ENCODE measurements around the gene ENO1. TPM values are rescaled to one million over a fixed set of nuclear protein-coding genes. Genes with fewer than 3 reads are reported as not detected.
"Not testable (repeated sequence)": the region's sequence is repeated elsewhere in the genome, so short reads cannot be mapped to it uniquely, and the experiment has no call there.

ENO1 gene
- total RNA-seq, 2 donors from 2014 or later = 1,263 to 1,351 TPM

DNA sequence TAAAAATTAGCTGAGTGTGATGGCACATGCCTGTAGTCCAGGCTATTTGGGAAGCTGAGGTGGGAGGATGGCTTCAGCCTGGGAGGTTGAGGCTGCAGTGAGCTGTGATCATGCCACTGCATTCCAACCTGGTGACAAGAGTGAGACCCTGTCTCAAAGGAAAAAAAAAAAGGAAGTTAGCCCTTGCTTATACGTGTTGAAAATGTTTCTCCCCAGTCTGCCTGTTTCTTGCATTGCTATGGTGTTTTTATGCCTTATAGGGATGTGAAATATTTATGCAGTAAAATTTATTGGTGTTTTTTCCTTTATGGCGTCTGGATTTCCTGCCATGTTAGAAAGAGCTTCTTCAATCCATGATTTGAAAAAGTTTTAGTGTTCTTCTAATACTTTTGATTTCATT, 57.4 kb downstream of the ENO1 start:
- no peak overlapping the region for H3K9ac ChIP-seq (ENCODE audit: extremely low read depth, low read length, poor library complexity, severe bottlenecking)
- Mint-ChIP-seq H3K4me1 (peaks cover 26% of the 10 kb centered on the region), H3K27me3 (ENCODE audit: insufficient read depth) (no peaks in the 10 kb centered on the region), H3K27ac (peak overlapping the region; percentile 87), H3K4me3 (no peak overlapping the region), H3K9me3 (no peaks in the 10 kb centered on the region), H3K36me3 (ENCODE audit: low read depth) (no peaks in the 10 kb centered on the region)
- H3K4me3 ChIP-seq (ENCODE audit: low read length) = no peak overlapping the region
- H3K27me3 ChIP-seq (ENCODE audit: control insufficient read depth, insufficient read depth, low read length, poor library complexity, severe bottlenecking) = no peaks in the 10 kb centered on the region
- peak; percentile 64 for DNase-seq
- 51 to 54% methylated on average over 2 of the region's 2 CpGs for WGBS, 2 experiments (ENCODE audit: insufficient coverage in 1 of 2, insufficient read length in 1 of 2)
- TF ChIP-seq, protein P1, sequence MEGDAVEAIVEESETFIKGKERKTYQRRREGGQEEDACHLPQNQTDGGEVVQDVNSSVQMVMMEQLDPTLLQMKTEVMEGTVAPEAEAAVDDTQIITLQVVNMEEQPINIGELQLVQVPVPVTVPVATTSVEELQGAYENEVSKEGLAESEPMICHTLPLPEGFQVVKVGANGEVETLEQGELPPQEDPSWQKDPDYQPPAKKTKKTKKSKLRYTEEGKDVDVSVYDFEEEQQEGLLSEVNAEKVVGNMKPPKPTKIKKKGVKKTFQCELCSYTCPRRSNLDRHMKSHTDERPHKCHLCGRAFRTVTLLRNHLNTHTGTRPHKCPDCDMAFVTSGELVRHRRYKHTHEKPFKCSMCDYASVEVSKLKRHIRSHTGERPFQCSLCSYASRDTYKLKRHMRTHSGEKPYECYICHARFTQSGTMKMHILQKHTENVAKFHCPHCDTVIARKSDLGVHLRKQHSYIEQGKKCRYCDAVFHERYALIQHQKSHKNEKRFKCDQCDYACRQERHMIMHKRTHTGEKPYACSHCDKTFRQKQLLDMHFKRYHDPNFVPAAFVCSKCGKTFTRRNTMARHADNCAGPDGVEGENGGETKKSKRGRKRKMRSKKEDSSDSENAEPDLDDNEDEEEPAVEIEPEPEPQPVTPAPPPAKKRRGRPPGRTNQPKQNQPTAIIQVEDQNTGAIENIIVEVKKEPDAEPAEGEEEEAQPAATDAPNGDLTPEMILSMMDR (conservative IDR thresholded peaks at IDR 0.05) = no peak
- no peaks in the 10 kb centered on the region for H3K9me3 ChIP-seq (ENCODE audit: control insufficient read depth, low read length)
- H3K36me3 ChIP-seq (ENCODE audit: control insufficient read depth, insufficient read depth, low read length) = no peaks in the 10 kb centered on the region
- no peaks in the 10 kb centered on the region for H3K4me1 ChIP-seq (ENCODE audit: control insufficient read depth, insufficient read depth, low read length)
- H3K27ac ChIP-seq (ENCODE audit: low read depth, low read length) = no peak overlapping the region

DNA sequence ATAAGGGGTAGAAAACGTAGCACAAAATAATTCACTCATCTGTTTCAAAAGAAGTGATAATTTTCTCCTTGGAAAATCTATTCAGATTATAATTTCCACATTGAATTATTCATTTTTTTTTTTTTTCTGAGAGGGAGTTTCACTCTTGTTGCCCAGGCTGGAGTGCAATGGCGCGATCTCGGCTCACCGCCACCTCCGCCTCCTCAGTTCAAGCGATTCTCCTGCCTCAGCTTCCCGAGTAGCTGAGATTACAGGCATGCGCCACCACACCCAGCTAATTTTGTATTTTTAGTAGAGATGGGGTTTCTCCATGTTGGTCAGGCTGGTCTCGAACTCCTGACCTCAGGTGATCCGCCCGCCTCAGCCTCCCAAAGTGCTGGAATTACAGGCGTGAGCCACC, 59.7 kb downstream of the ENO1 start:
- H3K36me3 ChIP-seq (ENCODE audit: control insufficient read depth, insufficient read depth, low read length); H3K9ac ChIP-seq (ENCODE audit: extremely low read depth, low read length, poor library complexity, severe bottlenecking); H3K9me3 Mint-ChIP-seq; H3K4me1 ChIP-seq (ENCODE audit: control insufficient read depth, insufficient read depth, low read length); H3K27me3 ChIP-seq (ENCODE audit: control insufficient read depth, insufficient read depth, low read length, poor library complexity, severe bottlenecking); H3K9me3 ChIP-seq (ENCODE audit: control insufficient read depth, low read length); H3K27ac Mint-ChIP-seq; DNase-seq; H3K36me3 Mint-ChIP-seq (ENCODE audit: low read depth); H3K27me3 Mint-ChIP-seq (ENCODE audit: insufficient read depth): not testable (repeated sequence)
- peak overlapping the region; percentile 95 for H3K4me3 ChIP-seq (ENCODE audit: low read length)
- WGBS, 2 experiments (ENCODE audit: insufficient coverage in 1 of 2, insufficient read length in 1 of 2) = 89 to 93% methylated on average over 7 to 12 of the region's 13 CpGs
- Mint-ChIP-seq H3K4me3 (peak overlapping the region; percentile 80), H3K4me1 (peaks cover 49% of the 10 kb centered on the region)
- peak overlapping the region; percentile 97 for H3K27ac ChIP-seq (ENCODE audit: low read depth, low read length)

DNA sequence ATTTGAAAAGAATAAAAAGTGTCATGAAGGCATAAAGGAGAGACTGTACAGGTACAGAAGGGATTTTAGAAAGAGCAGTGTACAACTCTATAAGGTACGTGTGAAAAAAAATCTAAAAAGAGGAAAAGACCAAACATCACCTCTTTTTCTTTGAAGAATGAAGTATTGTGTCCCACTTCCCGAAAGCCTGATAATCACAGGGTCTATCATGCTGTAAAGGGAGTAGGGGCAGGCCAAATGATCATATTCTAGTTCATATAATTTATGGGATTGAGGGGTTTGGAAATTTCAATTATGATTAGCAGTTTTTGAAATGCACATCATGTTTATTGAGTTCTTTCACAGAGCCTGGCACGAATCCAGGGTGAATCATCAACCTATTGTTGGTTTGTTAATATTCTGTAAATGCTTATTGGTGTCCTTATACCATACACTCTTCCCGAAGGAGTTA, 60.1 kb downstream of the ENO1 start:
- Histone ChIP-seq H3K4me1 (ENCODE audit: control insufficient read depth, insufficient read depth, low read length) (no peaks in the 10 kb centered on the region), H3K27me3 (ENCODE audit: control insufficient read depth, insufficient read depth, low read length, poor library complexity, severe bottlenecking) (no peaks in the 10 kb centered on the region), H3K4me3 (ENCODE audit: low read length) (peak overlapping the region; percentile 95), H3K9ac (ENCODE audit: extremely low read depth, low read length, poor library complexity, severe bottlenecking) (peak overlapping the region; percentile 73), H3K36me3 (ENCODE audit: control insufficient read depth, insufficient read depth, low read length) (no peaks in the 10 kb centered on the region), H3K27ac (ENCODE audit: low read depth, low read length) (peak overlapping the region; percentile 97), H3K9me3 (ENCODE audit: control insufficient read depth, low read length) (no peaks in the 10 kb centered on the region)
- no peaks in the 10 kb centered on the region for H3K36me3 Mint-ChIP-seq (ENCODE audit: low read depth)
- H3K9me3 Mint-ChIP-seq = no peaks in the 10 kb centered on the region
- WGBS, 2 experiments (ENCODE audit: insufficient coverage in 1 of 2, insufficient read length in 1 of 2) = 40 to 70% methylated on average over 1 to 3 of the region's 4 CpGs
- peak overlapping the region; percentile 80 for H3K4me3 Mint-ChIP-seq
- peaks cover 51% of the 10 kb centered on the region for H3K4me1 Mint-ChIP-seq
- TF ChIP-seq, protein P1 (conservative IDR thresholded peaks at IDR 0.05) = no peak
- no peaks in the 10 kb centered on the region for H3K27me3 Mint-ChIP-seq (ENCODE audit: insufficient read depth)
- H3K27ac Mint-ChIP-seq = peak overlapping the region; percentile 76
- no peak for DNase-seq
